GM12875 (cell line): Measurements from ENCODE around the gene LRRN2.

Source experiments
- H3K4me3 ChIP-seq: one replicate; pipeline ENCODE4 v1.5.1; 2011; ENCODE audit warnings: low read depth, low read length, control low read depth
- TF ChIP-seq, protein P1 (sequence below): IDR thresholded peaks from 2 replicates; pipeline ENCODE4 v1.5.1; 2011; ENCODE audit warnings: low read depth, mild to moderate bottlenecking, control low read depth, inconsistent platforms, low read length, moderate library complexity, borderline replicate concordance; ENCODE audit not compliant: insufficient read depth

LRRN2 gene

DNA sequence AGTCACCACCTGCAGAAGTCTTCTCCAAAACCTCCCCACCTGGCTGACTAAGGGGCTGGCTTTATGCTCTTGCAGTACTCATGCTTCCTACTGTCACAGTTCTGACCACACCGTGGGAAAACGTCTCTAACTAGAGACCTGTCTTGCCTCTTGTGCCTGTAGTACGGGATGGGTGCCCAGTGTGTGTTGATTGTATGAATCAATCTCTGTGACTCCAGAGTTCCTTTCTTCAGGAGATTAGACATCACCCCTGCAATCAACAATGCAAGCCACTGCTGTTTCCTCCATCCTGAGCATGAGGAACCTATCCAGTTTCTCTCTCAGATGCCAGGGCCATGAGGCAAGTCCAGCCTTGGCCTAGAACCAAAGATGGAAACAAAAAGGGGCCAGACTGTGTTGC, 64.1 kb downstream of the LRRN2 start:
- no peak overlapping the region for H3K4me3 ChIP-seq
- TF ChIP-seq, protein P1, sequence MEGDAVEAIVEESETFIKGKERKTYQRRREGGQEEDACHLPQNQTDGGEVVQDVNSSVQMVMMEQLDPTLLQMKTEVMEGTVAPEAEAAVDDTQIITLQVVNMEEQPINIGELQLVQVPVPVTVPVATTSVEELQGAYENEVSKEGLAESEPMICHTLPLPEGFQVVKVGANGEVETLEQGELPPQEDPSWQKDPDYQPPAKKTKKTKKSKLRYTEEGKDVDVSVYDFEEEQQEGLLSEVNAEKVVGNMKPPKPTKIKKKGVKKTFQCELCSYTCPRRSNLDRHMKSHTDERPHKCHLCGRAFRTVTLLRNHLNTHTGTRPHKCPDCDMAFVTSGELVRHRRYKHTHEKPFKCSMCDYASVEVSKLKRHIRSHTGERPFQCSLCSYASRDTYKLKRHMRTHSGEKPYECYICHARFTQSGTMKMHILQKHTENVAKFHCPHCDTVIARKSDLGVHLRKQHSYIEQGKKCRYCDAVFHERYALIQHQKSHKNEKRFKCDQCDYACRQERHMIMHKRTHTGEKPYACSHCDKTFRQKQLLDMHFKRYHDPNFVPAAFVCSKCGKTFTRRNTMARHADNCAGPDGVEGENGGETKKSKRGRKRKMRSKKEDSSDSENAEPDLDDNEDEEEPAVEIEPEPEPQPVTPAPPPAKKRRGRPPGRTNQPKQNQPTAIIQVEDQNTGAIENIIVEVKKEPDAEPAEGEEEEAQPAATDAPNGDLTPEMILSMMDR = no peak

DNA sequence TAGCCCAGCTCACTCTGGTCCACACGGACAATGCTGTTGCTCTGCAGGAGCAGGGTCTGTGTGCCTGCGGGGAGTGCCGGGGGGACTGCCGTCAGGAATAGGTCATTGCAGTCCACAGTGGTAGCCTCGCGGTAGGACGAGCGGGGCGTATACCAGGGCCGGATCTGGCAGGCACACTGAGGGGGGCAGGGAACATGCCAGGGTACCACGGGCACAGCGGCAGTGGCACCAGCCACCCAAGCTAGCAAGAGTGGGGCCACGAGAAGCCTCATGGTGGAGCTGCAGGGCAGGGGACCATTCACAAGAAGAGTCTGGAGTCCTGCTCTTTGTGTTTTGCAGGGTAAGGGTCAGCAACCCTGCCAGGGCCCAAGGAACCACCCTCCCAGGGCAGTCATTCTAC, 65.8 kb downstream of the LRRN2 start:
- H3K4me3 ChIP-seq = no peak overlapping the region
- TF ChIP-seq, protein P1 = no peak

DNA sequence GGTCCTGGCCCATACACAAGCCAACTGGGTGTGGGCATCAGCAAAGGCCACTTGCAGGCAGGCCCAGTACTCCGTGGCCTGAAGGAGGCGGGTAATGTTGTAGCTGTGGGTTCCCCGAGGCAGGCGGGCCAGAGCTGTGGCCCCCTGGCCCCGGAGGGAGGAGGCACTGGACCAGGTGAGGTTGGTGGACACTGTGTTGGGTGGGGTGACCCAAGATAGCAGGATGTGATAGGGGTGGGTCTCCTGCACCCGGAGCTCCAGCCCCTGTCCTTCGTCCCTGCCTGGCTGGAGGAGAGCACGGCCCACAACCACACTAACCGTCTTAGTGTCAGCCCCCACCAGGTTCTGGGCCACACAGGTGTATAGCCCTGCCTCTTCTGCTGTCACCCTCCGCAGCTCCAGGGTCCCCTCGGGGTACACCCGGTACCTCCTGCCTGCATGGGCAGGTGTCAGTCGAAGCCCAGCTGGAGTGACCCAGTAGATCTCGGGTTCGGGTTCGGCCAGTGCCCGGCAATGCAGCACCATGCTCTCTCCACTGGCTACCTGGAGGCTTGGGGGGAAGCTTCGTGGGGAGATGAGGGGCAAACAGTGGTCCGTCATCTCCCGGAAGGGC, 67.3 kb downstream of the LRRN2 start:
- TF ChIP-seq, protein P1 = no peak
- no peak overlapping the region for H3K4me3 ChIP-seq

DNA sequence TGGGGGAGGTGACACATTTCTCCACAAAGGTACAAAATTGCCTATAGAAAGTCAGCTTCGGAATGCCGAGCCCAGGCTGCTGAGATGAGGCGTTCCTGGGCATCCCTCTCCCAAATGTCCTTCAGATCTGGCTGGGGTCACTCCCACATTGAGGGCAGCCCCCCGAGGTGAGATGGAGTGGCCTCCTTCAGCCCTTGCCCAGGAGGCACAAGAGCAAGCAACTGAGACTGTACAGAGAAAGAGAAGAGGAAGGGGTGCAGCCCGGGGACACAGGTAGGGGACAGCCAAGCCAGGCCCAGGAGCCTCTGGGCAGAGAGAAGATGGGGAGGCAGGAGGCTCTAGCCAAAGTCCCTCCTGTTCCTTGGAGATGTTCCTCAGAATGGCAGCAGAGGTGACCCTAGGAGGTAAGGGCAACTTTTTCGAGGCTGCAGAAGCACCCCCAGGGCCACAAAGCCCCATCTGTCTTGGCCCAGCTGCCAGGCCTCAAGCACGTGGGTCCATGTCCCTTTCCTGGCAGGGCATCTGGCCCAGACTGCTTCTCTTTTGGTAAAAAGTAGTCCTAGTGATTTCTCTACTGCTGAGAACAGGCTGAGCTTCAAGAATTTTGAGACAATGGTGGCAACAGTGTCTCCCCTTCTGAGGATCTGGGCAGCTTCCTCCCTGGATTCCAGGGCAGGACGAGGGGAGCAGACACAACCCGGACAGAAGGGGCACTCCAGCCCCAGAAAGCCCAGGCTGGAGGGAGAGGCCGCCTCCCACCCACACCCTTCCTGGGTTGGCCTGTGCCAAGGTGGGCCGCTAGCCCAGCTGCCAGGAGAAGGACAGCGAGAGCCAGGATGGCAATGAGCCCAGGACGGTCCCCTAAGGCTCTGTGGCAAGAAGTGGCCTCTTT, 68.0 kb downstream of the LRRN2 start:
- TF ChIP-seq, protein P1 = no peak
- no peak overlapping the region for H3K4me3 ChIP-seq

DNA sequence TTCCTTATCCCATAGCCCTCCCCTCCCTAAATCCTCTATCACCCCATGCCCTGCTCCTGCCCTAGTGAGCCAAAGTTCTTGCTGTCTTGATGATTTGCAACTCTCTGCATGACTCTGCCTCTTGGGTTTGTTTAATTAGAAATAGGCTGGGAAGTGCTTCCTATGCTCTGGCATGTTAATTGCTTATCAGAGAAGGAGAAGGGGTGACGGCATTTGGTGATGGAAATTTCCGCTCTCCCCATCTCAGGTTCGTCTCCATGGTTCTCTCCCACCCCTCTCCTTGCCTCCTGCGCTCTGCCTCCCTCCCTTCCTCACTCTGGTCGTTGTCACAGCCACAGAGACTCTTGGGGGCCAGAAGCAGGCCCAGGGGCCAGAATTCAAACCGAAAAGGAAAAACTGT, 68.9 kb downstream of the LRRN2 start:
- H3K4me3 ChIP-seq = no peak overlapping the region
- TF ChIP-seq, protein P1 = no peak

DNA sequence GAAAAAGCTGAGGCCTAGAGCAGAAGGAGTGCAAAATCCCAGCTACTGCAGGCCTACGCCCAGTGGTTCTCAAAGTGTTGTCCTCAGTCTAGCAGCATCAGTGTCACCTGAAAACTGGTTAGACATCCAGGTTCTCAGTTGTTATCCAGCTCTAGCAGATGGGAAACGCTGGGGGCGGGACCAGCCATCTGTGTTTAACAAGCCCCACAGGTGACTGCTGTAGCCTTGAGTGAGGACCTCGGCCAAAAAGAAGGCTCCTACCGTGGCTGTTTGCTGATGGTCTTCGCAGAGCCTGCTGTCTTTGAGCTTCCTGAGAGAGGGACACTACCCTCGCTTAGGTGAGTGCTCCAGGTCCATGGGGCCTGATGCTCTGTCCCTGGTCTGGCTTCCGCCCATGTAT, 69.7 kb downstream of the LRRN2 start:
- H3K4me3 ChIP-seq = no peak overlapping the region
- TF ChIP-seq, protein P1 = no peak

DNA sequence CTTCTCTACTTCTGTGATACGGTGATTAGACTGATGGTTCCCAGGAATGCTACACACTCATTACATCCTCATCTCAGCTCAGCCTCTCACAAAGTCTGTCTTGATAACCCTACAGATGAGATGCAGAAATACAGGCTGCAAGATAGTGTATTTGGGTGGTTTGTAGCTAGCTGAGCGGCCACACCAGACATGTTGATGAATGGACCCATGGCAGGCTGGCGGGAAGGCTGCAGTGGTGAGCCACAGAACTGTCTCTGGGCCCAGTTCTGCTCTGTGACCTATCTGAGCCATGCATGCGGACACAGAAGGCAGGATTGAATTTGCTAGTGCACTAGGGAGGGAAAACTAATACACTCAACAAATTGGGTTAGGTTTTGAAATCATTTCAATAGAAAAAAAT, 71.9 kb downstream of the LRRN2 start:
- no peak overlapping the region for H3K4me3 ChIP-seq
- TF ChIP-seq, protein P1 = no peak
